Bronchial epithelial cell (primary cell): Measurements from ENCODE around the gene MLIP. TPM values are rescaled to one million over a fixed set of nuclear protein-coding genes. Genes with fewer than 3 reads are reported as not detected.

Experiments
- DNase-seq: peaks from one replicate; pipeline ENCODE4 v3.0.0-alpha.2; 2010; ENCODE audit warnings: low read depth
- FAIRE-seq: peaks from 2 replicates; lab custom pipeline; 2011; peaks lifted over from hg19 to GRCh38; lab: Jason Lieb, UNC
- H3K27me3 ChIP-seq: 2 replicates; pipeline ENCODE4 v1.5.1; 2011; ENCODE audit warnings: low read length; ENCODE audit not compliant: control insufficient read depth, insufficient read depth
- H3K36me3 ChIP-seq: 2 replicates; pipeline ENCODE4 v1.5.1; 2011; ENCODE audit warnings: low read length; ENCODE audit not compliant: control insufficient read depth, insufficient read depth
- H3K4me3 ChIP-seq: 2 replicates; pipeline ENCODE4 v1.5.1; 2011; ENCODE audit warnings: mild to moderate bottlenecking, low read depth, low read length, control low read depth
- total RNA-seq: library from RNA; depleted of rRNA; stranded (reverse); fragments of >200 nt; gene quantifications from 2 replicates; pipeline ENCODE4 v1.2.1, GENCODE V29; 2014
- TF ChIP-seq, protein P1 (sequence below): IDR thresholded peaks from 2 replicates; pipeline ENCODE4 v1.5.1; 2011; ENCODE audit warnings: mild to moderate bottlenecking, moderate library complexity, low read length, control low read depth, inconsistent platforms; ENCODE audit not compliant: insufficient read depth, severe bottlenecking

The MLIP gene
- total RNA-seq, 1 donor from 2014 or later: 0.53 TPM

DNA sequence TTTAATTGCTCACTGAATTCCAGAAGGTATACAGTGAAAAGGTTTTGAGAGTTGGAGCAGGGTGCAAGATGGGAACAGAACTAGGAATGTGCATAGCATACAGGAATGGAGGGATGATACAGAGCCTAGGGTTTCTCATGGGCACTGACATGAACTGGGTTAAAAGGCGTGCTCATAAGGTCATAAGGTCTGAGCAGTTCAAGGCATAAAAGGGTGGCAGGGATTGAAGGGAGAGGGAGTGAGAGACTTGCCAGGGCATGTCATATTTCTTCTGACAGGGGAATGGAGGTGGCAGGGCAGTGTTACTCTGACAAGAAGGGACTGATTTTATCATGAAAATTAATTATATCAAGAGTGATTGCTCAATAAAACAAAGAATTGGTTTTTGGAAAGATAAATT is 4.7 kb downstream of the MLIP start:
- H3K36me3 ChIP-seq: no peaks in the 10 kb centered on the region
- peak; percentile 53 for DNase-seq
- TF ChIP-seq, protein P1, sequence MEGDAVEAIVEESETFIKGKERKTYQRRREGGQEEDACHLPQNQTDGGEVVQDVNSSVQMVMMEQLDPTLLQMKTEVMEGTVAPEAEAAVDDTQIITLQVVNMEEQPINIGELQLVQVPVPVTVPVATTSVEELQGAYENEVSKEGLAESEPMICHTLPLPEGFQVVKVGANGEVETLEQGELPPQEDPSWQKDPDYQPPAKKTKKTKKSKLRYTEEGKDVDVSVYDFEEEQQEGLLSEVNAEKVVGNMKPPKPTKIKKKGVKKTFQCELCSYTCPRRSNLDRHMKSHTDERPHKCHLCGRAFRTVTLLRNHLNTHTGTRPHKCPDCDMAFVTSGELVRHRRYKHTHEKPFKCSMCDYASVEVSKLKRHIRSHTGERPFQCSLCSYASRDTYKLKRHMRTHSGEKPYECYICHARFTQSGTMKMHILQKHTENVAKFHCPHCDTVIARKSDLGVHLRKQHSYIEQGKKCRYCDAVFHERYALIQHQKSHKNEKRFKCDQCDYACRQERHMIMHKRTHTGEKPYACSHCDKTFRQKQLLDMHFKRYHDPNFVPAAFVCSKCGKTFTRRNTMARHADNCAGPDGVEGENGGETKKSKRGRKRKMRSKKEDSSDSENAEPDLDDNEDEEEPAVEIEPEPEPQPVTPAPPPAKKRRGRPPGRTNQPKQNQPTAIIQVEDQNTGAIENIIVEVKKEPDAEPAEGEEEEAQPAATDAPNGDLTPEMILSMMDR: no peak
- FAIRE-seq: no peak
- H3K27me3 ChIP-seq: no peaks in the 10 kb centered on the region
- no peak overlapping the region for H3K4me3 ChIP-seq

DNA sequence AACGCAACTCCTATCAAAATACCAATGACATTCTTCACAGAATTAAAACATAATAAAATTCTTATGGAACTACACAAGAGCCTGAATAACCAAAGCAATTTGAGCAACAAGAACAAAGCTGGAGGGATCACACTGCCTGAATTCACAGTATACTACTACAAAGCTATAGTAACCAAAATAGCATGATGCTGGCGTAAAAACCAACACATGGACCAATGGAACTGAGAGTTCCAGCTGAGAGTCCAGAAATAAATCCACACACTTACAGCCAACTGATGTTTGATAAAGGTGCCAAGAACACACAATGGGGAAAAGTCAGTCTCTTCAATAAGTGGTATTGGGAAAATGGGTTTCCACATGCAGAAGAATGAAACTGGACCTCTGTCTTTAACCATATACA is 6.9 kb downstream of the MLIP start:
- DNase-seq (no peak), FAIRE-seq (no peak)
- no peak overlapping the region for H3K4me3 ChIP-seq
- no peaks in the 10 kb centered on the region for H3K27me3 ChIP-seq
- TF ChIP-seq, protein P1: no peak
- H3K36me3 ChIP-seq: no peaks in the 10 kb centered on the region

DNA sequence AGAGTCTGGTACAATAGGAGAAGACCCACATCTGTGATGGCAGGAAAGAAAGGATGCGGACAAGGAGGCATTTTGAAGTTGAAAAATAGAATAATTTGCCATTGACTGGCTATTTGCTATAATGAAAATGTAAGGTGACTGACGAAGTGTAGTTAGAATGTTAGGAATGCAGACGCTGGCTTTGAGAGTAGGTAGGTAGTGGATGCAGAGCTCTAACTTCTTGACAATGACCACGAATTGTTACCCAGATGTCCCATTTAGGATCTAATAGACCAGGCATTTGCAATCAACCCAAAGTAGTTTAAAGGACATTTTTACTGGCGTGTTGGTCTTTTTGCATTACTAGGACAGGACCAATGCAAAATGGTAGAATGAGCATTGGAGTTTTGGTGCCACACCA is 14.2 kb downstream of the MLIP start:
- no peak for FAIRE-seq
- no peak for DNase-seq
- Histone ChIP-seq H3K27me3 (no peaks in the 10 kb centered on the region), H3K36me3 (no peaks in the 10 kb centered on the region), H3K4me3 (no peak overlapping the region)
- TF ChIP-seq, protein P1: no peak

DNA sequence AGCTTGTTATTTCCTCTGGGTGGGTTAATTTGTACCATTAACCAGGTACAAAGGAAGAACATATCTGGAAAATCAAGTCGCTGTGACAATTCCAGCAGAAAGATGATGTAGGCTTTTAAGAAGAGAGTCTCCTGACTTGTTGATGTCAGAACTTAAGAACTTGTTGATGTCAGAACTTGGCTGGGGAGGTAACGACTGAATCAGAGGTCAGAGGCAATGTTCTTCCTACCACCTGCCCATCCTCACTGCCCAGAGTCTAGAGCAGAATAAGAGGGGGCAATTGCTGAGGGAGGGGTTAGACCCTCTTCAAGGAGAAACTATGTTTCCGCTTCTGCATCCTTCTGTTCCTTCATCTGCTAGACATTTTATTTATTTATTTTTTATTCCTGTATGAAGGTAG is 18.9 kb downstream of the MLIP start:
- DNase-seq (no peak), FAIRE-seq (no peak)
- Histone ChIP-seq H3K4me3 (no peak overlapping the region), H3K36me3 (no peaks in the 10 kb centered on the region), H3K27me3 (no peaks in the 10 kb centered on the region)
- TF ChIP-seq, protein P1: no peak

DNA sequence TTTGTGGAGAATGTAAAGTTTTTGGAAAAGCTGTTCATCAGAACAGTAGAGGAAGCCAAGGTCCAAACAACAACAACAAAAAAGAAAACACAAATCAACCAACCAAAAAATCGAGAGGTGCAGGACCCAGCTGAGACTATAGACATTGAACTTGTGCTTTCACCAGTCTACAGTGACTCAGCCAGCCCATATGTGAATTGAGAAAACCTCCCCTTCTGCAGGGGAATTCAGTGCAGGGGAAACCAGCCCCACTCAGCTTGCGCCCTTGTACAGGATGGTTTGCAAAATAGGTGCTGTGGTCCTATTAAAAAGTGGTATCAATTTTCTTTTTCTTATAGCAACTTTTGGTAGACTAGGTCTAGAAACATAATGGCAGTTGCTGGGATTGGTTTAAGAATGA is 21.3 kb downstream of the MLIP start:
- H3K36me3 ChIP-seq: no peaks in the 10 kb centered on the region
- FAIRE-seq: peak; percentile 84
- no peak for DNase-seq
- no peaks in the 10 kb centered on the region for H3K27me3 ChIP-seq
- no peak overlapping the region for H3K4me3 ChIP-seq
- TF ChIP-seq, protein P1: no peak

DNA sequence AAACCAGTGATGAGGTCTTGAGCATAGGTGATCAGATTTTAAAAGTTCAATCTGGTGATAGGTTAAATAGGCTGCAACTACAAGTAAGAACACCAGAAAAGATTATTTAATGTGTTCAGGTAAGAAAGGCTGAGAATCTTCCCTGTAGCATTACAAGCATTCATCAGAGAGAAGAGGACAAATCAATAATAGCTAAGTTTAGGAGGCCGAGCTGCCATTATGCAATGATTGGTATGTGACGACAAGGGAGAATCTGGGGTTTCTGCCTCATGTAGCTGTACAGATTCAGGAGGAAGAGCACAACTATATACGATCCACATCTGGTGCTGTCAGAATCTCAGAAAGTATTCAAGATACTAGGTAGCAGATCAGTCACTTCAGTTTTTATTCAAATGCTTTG is 21.9 kb downstream of the MLIP start:
- Histone ChIP-seq H3K27me3 (no peaks in the 10 kb centered on the region), H3K36me3 (no peaks in the 10 kb centered on the region), H3K4me3 (no peak overlapping the region)
- FAIRE-seq: no peak
- DNase-seq: no peak
- TF ChIP-seq, protein P1: no peak
